ENCODE measurements around the gene MYH11. TPM values are rescaled to one million over a fixed set of nuclear protein-coding genes. Genes with fewer than 3 reads are reported as not detected.

The MYH11 gene
- total and polyA plus RNA-seq, 2 of the 13 experiments (the other 11 are each of a cell fraction or from before 2014, with no cell fraction given) = not detected

GRCh38 chr16:15682105-15682570, 174.7 kb downstream of the MYH11 start (continued):
- TF ChIP-seq SPEN (CRISPR knock-in tag; IDR thresholded peaks at IDR 0.05; ENCODE audit: low read depth) (no peak), HOMEZ (CRISPR knock-in tag; IDR thresholded peaks at IDR 0.05; ENCODE audit: low read depth) (peak; percentile 94), ZNF501 (CRISPR knock-in tag; IDR thresholded peaks at IDR 0.05) (no peak), RFXANK (CRISPR knock-in tag; IDR thresholded peaks at IDR 0.05) (no peak), CENPBD1 (CRISPR knock-in tag; IDR thresholded peaks at IDR 0.05; ENCODE audit: borderline replicate concordance, low read depth) (no peak), MYPOP (CRISPR knock-in tag; IDR thresholded peaks at IDR 0.05) (no peak), ZNF790 (CRISPR knock-in tag; IDR thresholded peaks at IDR 0.05; ENCODE audit: borderline replicate concordance) (no peak), ATF7-NPFF (CRISPR knock-in tag; IDR thresholded peaks at IDR 0.05; ENCODE audit: low read depth) (no peak), ZFP62 (CRISPR knock-in tag; IDR thresholded peaks at IDR 0.05) (no peak), USF2 (IDR thresholded peaks at IDR 0.05; ENCODE audit: low read depth, low read length) (peak; percentile 55; the same call in 1 of the 2 replicates), USF2 (CRISPR knock-in tag; IDR thresholded peaks at IDR 0.05; ENCODE audit: borderline replicate concordance) (peak; percentile 67; the same call in 1 of the 2 replicates), ZNF253 (CRISPR knock-in tag; IDR thresholded peaks at IDR 0.05; ENCODE audit: borderline replicate concordance) (no peak), ZNF629 (CRISPR knock-in tag; conservative IDR thresholded peaks at IDR 0.05) (no peak), TBX2 (CRISPR knock-in tag; IDR thresholded peaks at IDR 0.05; ENCODE audit: borderline replicate concordance) (no peak), KMT2B (CRISPR knock-in tag; IDR thresholded peaks at IDR 0.05) (peak; percentile 27; the same call in 1 of the 2 replicates), NFE2 (CRISPR knock-in tag; IDR thresholded peaks at IDR 0.05) (no peak), KDM1A (CRISPR knock-in tag; IDR thresholded peaks at IDR 0.05) (no peak), FOXP4 (CRISPR knock-in tag; IDR thresholded peaks at IDR 0.05) (peak; percentile 30; the same call in 1 of the 2 replicates), PHF20 (CRISPR knock-in tag; IDR thresholded peaks at IDR 0.05) (no peak)

Measured in HepG2 (cell line).